Mucosa of gallbladder (tissue), 1 donor: Measurements from ENCODE around the gene DBP. TPM values are rescaled to one million over a fixed set of nuclear protein-coding genes. Genes with fewer than 3 reads are reported as not detected.

Experiments
- total RNA-seq: library from RNA; stranded (reverse); gene quantifications from one replicate; pipeline ENCODE4 v1.2.1, GENCODE V29; 2021
- donor health status: DM: no; HTN: no; CAD: no.

DBP gene
- total RNA-seq, 1 donor from 2014 or later = 39.9 TPM

Other genes starting within 250 kb of the DBP start
- gene KDELR1, start 245.8 kb downstream of the DBP start, total RNA-seq = 205 TPM
- 0.69 TPM for gene GRIN2D, start 243.7 kb downstream of the DBP start, total RNA-seq
- 27.6 TPM for gene GRWD1, start 191.4 kb downstream of the DBP start, total RNA-seq
- 1.0 TPM for gene KCNJ14, start 181.8 kb downstream of the DBP start, total RNA-seq
- gene CYTH2, start 168.0 kb downstream of the DBP start, total RNA-seq = 141 TPM
- 21.0 TPM for gene LMTK3, start 125.5 kb downstream of the DBP start, total RNA-seq
- gene SULT2B1, start 85.2 kb downstream of the DBP start, total RNA-seq = 13.1 TPM
- gene SPACA4, start 30.6 kb downstream of the DBP start, total RNA-seq = not detected
- gene FAM83E, start 22.3 kb downstream of the DBP start, total RNA-seq = 143 TPM
- 1,057 TPM for gene RPL18, start 18.2 kb downstream of the DBP start, total RNA-seq
- 51.8 TPM for gene SPHK2, start 17.9 kb downstream of the DBP start, total RNA-seq
- 46.2 TPM for gene CA11, start 8.8 kb upstream of the DBP start, total RNA-seq
- 0.46 TPM for gene NTN5, start 35.6 kb upstream of the DBP start, total RNA-seq
- gene FUT2, start 58.6 kb upstream of the DBP start, total RNA-seq = 78.1 TPM
- gene MAMSTR, start 82.3 kb upstream of the DBP start, total RNA-seq = 1.6 TPM
- 13.1 TPM for gene RASIP1, start 103.2 kb upstream of the DBP start, total RNA-seq
- 0.20 TPM for gene IZUMO1, start 109.5 kb upstream of the DBP start, total RNA-seq
- 1.0 TPM for gene FUT1, start 115.3 kb upstream of the DBP start, total RNA-seq
- not detected for gene FGF21, start 118.1 kb upstream of the DBP start, total RNA-seq
- 56.3 TPM for gene BCAT2, start 173.7 kb upstream of the DBP start, total RNA-seq
- 10.6 TPM for gene HSD17B14, start 199.1 kb upstream of the DBP start, total RNA-seq
- 18.9 TPM for gene PLEKHA4, start 231.2 kb upstream of the DBP start, total RNA-seq
- 42.7 TPM for gene PPP1R15A, start 235.0 kb upstream of the DBP start, total RNA-seq